Loucy (cell line): ENCODE data around the gene RNFT2.

Experiments used
- CTCF ChIP-seq: fragments of 200-600 bp; sonication (generic); conservative IDR thresholded peaks from 2 replicates; pipeline ENCODE4 v1.5.1; 2014; ENCODE audit warnings: mild to moderate bottlenecking, antibody characterized with exemption, low read length
- EZH2phosphoT487 ChIP-seq: fragments of 200-600 bp; IDR thresholded peaks from 2 replicates; pipeline ENCODE4 v1.6.1; 2018; ENCODE audit warnings: antibody characterized with exemption, mild to moderate bottlenecking, moderate library complexity, borderline replicate concordance

- TF ChIP-seq CTCF (no peak), EZH2phosphoT487 (no peak)
These were observed 140.7 kb downstream of the RNFT2 start for GRCh38 chr12:116878567-116879508.
